Limb (tissue), 2 donors: ENCODE results near the gene PLCXD1.
"Not testable (repeated sequence)": the region's sequence is repeated elsewhere in the genome, so short reads cannot be mapped to it uniquely, and the experiment has no call there.

Experiments used
- DNase-seq, 2 donors: peaks; one replicate each; pipeline ENCODE4 v3.0.0-alpha.2; 2016; ENCODE audit errors: extremely low spot score in 2 of 2

Gene PLCXD1

GRCh38 chrX:291411-291901 is 10.3 kb downstream of the PLCXD1 start:
- no peak for DNase-seq

GRCh38 chrX:292900-293897 is 12.0 kb downstream of the PLCXD1 start:
- DNase-seq, result no peak

- no peak for DNase-seq
Measured at GRCh38 chrX:295136-295535, 14.0 kb downstream of the PLCXD1 start.

GRCh38 chrX:298993-299392 is 17.8 kb downstream of the PLCXD1 start:
- no peak for DNase-seq

GRCh38 chrX:300334-300733 is 19.2 kb downstream of the PLCXD1 start:
- no peak for DNase-seq

- no peak for DNase-seq
Measured at GRCh38 chrX:302975-303374, 21.8 kb downstream of the PLCXD1 start.

- DNase-seq, result not testable (repeated sequence)
Measured at GRCh38 chrX:305781-306613, 24.8 kb downstream of the PLCXD1 start.

- DNase-seq, result not testable (repeated sequence)
Measured at GRCh38 chrX:306614-307251, 25.6 kb downstream of the PLCXD1 start.

- DNase-seq, result no peak
Measured at GRCh38 chrX:307261-308111, 26.3 kb downstream of the PLCXD1 start.

- no peak for DNase-seq
Measured at GRCh38 chrX:308821-309520, 27.8 kb downstream of the PLCXD1 start.

GRCh38 chrX:310621-311155 is 29.5 kb downstream of the PLCXD1 start:
- DNase-seq, result no peak

- no peak for DNase-seq
Measured at GRCh38 chrX:311156-312129, 30.3 kb downstream of the PLCXD1 start.

- no peak for DNase-seq
Measured at GRCh38 chrX:312621-313331, 31.6 kb downstream of the PLCXD1 start.

- DNase-seq, result no peak
Measured at GRCh38 chrX:313546-313945, 32.4 kb downstream of the PLCXD1 start.

- DNase-seq, result no peak
Measured at GRCh38 chrX:314049-314448, 32.9 kb downstream of the PLCXD1 start.

GRCh38 chrX:314781-315595 is 33.8 kb downstream of the PLCXD1 start:
- no peak for DNase-seq
